ENCODE data around the gene COBL.

GRCh38 chr7:51108134-51108533, 208.5 kb downstream of the COBL start:
- no peak for TF ChIP-seq CTCF (conservative IDR thresholded peaks at IDR 0.05; ENCODE audit: low read length)
- no peak for TF ChIP-seq EZH2phosphoT487 (IDR thresholded peaks at IDR 0.05; ENCODE audit: borderline replicate concordance)

All from Loucy (cell line).